T-helper 22 cell (primary cell): ENCODE measurements around the gene CNNM1.
A peak's percentile ranks its signal among the peaks of the same experiment; 100 is the strongest.

Source experiments
- DNase-seq: peaks from one replicate; pipeline ENCODE4 v3.0.0-alpha.2; 2020; ENCODE audit warnings: low read depth

CNNM1 gene

DNA sequence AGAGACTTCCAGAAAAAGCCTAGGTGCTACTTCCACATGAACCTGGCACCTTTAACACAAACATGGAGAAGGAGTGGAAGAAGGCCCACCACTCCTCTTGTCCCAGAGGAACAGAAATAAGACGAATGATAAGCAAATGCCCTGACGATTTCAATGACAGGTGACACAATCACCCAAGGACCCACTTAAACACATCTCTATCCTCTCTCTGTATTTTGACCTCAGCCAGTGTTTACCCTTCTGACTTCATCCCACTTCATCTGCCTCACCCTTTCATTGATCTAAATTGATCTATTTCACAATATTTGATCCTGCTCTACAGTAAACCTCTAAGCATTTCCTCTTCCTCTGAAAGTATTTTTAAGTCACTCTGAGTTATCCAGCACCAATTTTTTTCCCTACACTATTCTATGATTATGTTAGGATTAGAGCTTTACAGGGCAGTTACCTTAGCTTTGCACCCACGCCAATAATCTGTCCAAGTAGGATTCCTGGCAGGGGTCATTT lies 92.1 kb downstream of the CNNM1 start:
- DNase-seq: no peak

DNA sequence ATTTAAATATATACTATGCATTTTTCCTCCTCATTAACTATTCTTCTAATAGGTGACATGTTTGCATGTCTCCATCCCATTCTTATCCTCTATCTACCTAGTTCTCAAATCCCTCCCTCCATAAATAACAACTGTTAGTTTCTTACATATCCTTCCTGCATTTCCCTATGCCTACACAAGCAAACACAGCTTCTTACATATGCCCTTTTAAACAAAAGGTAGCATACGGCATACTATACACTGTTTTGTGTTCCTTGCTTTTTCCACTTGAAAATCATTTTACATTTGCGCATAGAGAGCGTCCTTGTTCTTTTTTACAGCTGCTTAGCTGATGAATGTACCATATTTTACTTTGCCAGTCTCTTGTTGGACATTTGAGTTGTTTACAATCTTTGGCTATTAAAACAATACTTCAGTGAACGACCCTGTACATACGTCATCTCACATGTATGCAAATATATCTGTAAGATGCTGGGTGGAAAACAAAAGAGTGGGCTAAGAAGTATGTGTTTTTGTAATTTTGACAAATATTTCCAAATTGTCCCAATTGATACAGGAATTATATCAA lies 93.5 kb downstream of the CNNM1 start:
- DNase-seq: no peak

DNA sequence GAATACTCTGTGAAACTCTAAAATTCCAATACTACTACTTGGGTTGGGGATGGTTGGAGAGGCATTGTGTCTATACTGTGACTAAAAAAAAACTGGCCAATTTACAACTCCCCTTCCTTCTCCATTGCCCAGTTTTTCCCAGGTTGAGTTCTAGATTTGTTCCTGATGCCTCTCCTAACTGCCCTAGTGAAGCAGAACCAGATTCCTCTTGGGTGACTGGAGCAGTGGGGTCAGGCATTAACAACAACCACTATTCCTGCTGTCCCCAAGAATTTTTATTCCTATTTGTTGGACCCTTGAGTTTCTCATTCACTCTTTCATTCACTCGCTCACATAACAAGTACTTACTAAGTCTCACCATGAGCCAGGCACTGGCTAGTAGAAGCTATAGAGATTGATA lies 95.5 kb downstream of the CNNM1 start:
- DNase-seq: no peak

DNA sequence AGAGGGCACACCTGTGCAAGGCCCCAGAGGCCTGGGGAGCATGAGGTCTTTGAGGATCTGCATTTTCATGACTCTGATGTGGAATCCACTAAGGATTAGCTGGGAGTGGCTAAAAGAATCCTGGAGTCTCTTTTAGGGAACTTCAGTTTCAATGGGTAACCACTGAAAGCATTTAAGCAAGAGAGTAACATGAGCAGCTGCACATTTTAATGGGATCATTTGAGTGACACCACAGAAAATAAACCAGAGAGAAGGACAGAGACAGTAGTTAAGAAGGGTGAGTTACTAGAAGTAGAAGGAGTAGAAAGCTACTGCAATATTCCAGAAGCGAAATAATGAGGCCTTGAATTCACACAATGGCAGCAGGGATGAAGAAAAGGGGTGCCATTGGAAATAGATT lies 96.0 kb downstream of the CNNM1 start:
- DNase-seq: no peak

DNA sequence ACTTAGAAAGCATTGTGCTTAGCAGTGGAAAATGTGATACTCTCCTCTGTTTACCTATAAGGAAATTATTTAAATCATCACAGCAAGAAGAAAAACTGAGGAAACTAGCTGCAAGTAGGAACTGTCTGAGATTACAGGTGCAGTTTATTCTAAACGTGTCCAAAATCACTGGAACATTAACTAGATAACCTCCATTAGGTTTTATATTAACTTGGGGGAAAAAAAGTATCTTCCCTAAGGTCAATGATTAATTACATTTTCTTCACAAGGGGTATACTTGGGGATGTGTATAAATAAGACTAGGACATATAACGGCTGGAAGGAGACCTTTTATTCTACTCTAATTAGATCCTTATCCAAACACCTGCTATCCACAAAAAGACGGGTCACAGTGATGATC lies 97.5 kb downstream of the CNNM1 start:
- no peak for DNase-seq

DNA sequence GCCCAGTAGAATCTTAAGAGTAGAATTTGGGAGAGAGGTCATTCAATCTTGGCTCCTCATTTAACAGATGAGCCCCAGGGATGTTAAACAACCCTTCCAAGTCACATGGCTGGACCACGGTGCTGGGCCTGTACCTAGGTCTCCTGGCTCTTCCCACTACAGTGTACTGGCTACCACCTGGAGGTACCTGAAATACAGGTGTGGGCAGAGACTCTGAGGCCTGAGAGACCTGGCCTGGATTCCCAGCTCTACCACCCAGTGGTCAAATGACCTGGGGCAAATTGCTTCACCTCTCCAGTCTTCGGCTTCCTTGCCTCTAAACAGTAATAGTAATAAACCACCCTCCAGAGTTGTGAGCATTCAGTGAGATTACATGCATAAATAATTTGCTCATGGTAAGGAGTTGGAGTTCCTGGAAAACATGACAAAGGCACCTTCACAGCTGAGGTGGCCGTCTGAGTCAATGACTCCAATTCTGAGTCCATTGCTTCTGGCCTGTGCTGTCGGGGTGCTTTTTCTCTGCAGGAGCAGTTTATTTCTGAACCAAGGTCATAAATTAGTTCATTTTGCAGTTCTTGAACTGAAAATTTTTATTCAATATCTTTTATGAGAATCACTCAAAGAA lies 98.5 kb downstream of the CNNM1 start:
- no peak for DNase-seq

DNA sequence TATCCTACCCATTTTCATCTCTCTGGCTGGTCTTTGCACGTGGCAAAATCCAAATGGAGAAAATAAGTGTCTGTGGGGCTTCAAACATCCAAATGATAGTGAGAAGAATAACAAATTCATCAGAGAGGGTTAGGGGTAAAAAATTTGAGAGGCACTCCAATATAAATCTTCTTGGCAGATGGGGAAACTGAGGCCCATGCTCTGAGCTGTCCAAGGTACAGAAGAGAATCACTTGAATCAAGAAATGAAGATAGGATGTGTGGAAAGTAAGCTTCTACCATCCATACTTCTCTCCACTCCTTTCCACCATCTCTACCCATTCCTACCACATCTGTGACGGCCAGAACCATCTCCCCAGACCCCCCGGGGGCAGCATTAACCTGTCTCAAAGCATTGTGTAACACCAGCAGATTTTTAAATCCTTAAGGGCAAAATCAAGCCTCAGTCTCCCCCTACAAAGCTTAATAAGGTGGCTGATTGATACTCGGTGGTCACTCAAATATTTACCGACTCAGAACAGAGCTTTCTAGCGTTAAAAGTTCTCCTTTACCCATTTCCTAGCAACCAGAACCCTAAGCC lies 100.5 kb downstream of the CNNM1 start:
- no peak for DNase-seq

DNA sequence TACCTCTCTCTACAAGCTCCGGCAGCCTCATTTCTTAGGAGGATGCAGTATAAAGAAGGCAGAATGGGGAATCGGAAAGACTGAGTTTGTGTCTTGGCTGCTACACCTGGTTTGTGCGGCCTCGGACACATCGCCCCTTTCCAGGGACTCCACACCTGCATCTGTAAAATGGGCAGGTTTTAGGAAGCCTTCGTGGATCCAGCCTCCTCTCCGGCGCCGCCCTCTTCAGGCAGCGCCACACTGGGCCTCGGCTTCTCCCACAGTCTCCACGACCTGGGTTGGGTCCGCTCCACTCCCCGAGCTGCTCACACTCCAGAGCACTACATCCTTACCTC lies 100.9 kb downstream of the CNNM1 start:
- DNase-seq: no peak

DNA sequence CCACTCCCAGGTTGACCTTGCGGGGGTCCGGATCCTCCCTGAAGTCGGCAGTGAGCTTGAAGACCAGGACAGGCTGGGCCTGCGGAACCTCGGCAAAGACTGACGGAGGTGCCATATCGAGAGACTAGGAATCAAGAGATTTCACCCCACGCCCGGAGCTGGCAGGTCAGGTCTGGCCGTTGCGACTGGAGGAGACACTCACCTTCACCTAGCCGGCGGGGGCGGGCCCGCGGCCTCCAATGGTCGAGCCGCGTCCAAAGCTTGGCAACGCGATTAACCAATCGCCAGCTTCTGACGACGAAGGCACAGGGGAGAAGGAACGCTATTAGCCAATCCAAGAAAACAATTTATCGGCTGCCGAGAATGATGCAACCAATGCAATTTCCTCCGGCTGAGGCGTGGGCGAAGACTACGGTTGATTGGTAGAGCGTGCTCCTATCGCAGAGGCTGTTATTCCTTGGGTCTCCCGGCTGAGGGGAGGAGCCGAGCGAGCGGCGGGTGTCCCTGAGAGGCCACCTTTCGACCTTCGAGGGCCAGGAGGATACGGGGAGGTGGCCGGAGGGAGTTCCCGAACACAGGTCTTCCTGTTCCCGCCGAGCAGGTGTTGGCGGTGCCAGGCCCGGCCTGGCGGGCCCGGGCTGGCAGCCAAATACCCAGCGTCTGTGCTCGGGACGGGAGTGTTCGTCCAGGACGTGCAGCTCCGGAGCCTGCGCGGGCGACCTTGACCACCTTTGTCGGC lies 101.5 kb downstream of the CNNM1 start, which contains the start of gene GOT1:
Gene GOT1 (minus strand): TSS at position 174 of the 739 bp plus-strand sequence. CDS start 59 bp downstream, at position 115.
- peak; percentile 88 for DNase-seq

DNA sequence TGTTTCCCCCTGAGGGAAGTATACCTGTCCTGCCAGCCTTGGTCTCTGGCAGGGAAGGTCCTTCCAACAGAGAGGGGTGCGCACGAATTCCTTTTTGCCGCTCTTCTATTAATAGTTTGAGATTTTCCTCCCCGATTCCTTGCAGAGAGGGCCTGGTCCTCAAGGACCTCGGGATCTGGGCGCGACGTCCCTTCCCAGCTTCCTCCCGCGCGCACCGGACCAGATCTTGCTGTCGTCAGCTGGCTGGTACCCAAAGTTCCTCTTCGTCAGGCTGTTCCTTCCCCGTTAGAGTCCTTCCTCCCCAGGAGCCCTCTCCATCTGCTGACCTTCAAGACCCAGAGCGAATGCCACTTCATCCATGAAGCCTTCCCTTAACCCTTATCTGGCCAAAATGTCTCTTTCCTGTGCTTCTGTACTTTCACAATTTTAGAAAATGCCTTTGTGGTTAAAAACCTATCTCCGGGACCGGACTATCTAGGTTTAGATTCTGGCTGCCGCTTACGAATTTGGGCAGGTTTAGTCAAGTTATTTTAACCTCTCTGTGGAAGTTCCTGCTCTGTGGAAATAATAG lies 102.1 kb downstream of the CNNM1 start:
- no peak for DNase-seq

DNA sequence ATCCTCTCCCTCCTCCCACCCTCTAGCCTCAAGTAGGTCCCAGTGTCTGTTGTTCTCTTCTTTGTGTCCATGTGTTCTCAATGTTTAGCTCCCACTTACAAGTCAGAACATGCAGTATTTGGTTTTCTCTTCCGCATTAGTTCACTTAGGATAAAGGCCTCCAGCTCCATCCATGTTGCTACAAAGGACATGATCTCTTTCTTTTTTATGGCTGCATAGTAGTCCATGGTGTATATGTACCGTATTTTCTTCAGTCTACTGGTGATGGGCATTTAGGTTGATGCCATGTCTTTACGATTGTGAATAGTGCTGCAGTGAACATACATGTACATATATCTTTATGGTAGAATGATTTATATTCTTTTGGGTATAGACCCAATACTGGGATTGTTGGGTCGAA lies 102.9 kb downstream of the CNNM1 start:
- DNase-seq: no peak

DNA sequence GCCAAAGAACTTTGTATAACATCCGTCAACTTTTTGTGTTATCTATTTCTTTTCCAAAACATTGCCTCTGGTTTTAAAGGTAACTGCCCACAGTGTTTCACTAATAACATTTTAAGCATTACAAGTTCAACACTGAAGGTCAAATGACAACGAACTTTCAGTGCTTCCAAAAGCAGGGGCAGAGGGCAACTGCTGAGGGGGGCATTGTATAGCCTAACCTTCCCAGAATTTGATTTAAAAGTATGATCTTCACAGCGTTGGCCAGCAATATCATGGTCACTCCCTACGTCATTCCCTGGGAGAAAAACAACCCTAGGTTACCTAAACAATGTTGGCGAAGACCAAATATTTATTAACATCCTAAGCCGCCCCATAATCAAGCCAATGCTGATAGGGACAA lies 103.7 kb downstream of the CNNM1 start:
- DNase-seq: no peak

DNA sequence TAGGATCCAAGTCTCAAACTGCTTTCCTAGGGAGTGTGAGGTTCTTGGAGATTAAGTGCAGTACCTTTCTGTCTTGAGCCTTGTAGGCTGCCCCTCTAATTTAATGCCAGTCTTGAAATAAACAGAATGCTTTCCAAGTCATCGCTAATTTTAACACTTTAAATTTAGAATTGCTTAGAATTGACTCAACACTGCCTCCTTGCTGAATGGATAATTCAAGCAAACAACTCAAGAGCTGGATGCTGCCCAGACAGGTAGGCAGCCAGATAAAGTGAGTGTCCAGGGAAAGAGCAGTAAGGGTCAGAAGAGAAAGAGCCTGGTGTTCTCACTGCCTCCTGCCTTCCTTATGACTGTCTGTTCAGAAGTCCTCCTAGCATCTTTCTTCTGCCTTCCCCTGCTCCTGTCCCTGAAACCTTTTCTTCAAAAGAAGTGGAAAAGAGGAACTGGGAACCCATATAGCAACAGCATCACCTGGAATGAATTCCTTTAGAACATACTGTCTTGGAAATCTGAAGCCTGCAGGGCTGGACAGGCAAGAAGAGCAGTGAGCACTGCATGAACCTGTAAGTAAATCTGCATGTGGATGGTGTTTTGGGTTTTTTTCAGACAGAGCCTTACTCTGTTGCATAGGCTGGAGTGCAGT lies 104.3 kb downstream of the CNNM1 start:
- no peak for DNase-seq

DNA sequence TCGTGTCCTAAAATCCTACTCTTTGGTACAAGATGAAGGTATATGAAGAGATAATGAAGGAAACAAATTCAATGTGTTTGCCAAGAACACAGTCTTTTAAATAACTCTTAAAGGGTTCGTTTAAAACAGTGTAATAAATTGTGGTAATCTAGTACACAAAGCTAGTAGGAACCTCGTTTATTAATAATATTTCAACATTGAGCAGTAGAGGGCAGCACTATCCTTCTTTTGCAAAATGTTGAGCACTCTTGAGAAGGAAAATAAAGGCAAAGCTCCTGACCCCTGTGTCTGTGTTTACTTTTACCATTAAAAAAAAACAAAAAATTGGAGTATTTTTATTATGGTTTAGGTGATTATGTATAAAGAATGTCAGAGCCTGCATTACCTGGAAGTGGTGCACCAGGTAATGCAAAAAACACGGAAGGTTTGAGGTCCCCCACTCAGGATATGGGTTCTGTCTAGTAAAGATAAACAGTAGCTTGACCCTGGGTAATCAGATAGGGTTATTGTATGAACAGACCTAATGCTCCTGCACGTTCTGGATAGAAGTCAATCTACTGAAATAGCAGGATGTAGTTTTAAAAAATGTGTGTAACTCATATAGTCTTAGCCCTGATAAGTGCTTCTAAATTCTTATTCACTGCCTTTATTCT lies 107.0 kb downstream of the CNNM1 start:
- no peak for DNase-seq

DNA sequence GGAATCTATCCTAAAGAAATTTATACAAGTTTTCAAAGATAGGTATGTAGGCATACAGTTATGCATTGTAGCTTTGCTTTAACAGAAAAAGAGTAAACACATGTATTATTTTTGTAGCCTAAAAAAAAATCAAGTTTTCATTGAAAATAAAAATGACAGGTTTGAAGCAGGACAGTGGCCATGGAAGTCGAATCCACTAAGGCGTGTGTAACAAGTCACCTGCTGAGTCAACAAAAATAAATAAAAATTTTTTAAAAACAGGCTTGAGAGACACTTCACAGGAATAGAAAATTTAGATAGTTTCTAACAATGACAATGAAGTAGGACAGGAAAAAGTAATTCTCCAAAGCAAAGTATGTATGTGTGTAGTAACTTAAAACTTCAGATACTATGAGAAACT lies 109.7 kb downstream of the CNNM1 start:
- no peak for DNase-seq

DNA sequence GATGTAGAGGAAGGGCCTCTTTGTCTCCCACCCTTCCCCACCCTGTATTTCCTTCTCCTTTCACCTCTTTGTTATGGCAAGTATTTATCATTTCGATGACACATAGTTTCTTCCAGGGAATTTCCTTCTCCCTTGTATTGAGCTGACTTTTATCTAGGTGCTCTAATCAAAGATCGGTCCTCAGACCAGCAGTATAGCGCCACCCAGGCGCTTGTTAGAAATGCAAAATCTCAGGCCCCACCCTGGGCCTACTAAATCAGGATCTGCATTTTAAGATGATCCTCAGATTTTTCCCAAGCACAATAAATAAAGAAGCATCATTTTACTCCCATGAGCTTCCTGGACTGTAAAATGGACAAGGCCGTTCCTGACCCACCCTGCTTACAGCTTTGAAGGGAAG lies 113.2 kb downstream of the CNNM1 start:
- no peak for DNase-seq

DNA sequence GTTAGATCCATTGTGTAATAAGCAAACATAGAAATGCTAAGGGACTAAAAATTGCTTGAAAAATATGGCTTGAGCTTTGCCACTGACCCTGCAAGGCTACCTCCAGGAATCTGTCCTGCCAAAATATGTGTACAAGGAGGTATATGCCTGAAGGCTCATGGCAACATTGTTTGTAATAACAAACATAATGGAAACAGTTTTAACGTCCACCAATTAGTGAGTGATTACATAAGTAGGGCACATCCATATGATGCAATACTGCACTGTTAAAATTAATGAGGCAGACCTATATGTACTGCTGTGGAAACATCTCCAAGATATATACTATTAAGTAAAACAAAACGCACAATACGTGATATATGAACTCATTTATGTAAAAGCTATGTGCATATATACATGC lies 114.3 kb downstream of the CNNM1 start:
- no peak for DNase-seq
